K562 (cell line): ENCODE data around the gene SLC39A5. TPM values are rescaled to one million over a fixed set of nuclear protein-coding genes. Genes with fewer than 3 reads are reported as not detected.
A peak's percentile ranks its signal among the peaks of the same experiment; 100 is the strongest.

Experiments
- CTCF ChIP-seq, 3 experiments: IDR thresholded peaks in 2 of 3; conservative IDR thresholded peaks in 1 of 3; 2 replicates each; pipeline ENCODE4 v1.5.1; 2011 to 2012; ENCODE audit warnings: low read length in 3 of 3, mild to moderate bottlenecking in 3 of 3, control low read depth in 2 of 3, improper control_type of control experiment in 1 of 3, inconsistent platforms in 1 of 3, low read depth in 1 of 3, mixed read lengths in 1 of 3, moderate library complexity in 1 of 3; ENCODE audit not compliant: insufficient read depth in 2 of 3
- ETV1 ChIP-seq: fragments of 450-650 bp; conservative IDR thresholded peaks from 2 replicates; pipeline ENCODE4 v1.6.1; 2016; ENCODE audit warnings: missing genetic modification characterization, control low read depth, low read depth, missing compliant biosample characterization
- HMBOX1 ChIP-seq: sonication (generic); IDR thresholded peaks from 2 replicates; pipeline ENCODE4 v1.6.1; 2016
- KLF10 ChIP-seq: fragments of 250-450 bp; sonication (Bioruptor Pico); IDR thresholded peaks from 2 replicates; pipeline ENCODE4 v1.6.1; 2021; ENCODE audit warnings: matching md5 sums
- KLF6 ChIP-seq: fragments of 250-450 bp; sonication (Bioruptor Pico); IDR thresholded peaks from 2 replicates; pipeline ENCODE4 v1.4.0; 2020; ENCODE audit warnings: mild to moderate bottlenecking, moderate library complexity, borderline replicate concordance
- MEF2A ChIP-seq: IDR thresholded peaks from 2 replicates; pipeline ENCODE4 v1.6.1; 2011; ENCODE audit warnings: low read depth, mild to moderate bottlenecking, low read length, moderate library complexity; ENCODE audit not compliant: control insufficient read depth
- MTF1 ChIP-seq: fragments of 250-450 bp; sonication (Bioruptor Pico); IDR thresholded peaks from 2 replicates; pipeline ENCODE4 v1.9.0; 2021; ENCODE audit warnings: moderate library complexity, mild to moderate bottlenecking, inconsistent platforms, borderline replicate concordance
- NCOA2 ChIP-seq, 2 experiments: fragments of 450-650 bp; IDR thresholded peaks; 2 replicates each; pipeline ENCODE4 v1.6.1; 2018; ENCODE audit warnings: mild to moderate bottlenecking in 2 of 2, moderate library complexity in 1 of 2; ENCODE audit not compliant: partially characterized antibody in 2 of 2
- OTX1 ChIP-seq: fragments of 450-650 bp; formaldehyde crosslinking; IDR thresholded peaks from 2 replicates; pipeline ENCODE4 v1.4.0; 2022; ENCODE audit warnings: mild to moderate bottlenecking
- RBBP5 ChIP-seq: fragments of 200-600 bp; sonication (generic); IDR thresholded peaks from 2 replicates; pipeline ENCODE4 v1.6.1; 2012; ENCODE audit warnings: borderline replicate concordance, mild to moderate bottlenecking, low read length, control low read depth, inconsistent platforms; ENCODE audit not compliant: insufficient read depth, poor library complexity, severe bottlenecking
- SUPT5H ChIP-seq: fragments of 450-650 bp; IDR thresholded peaks from 2 replicates; pipeline ENCODE4 v1.6.1; 2016
- TBP ChIP-seq: optimal IDR thresholded peaks from 2 replicates; pipeline ENCODE3; 2011; ENCODE audit warnings: low read depth, low read length, improper control_type of control experiment
- ZFX ChIP-seq: sonication (generic); formaldehyde crosslinking; IDR thresholded peaks from 2 replicates; pipeline ENCODE4 v1.8.0; 2022; ENCODE audit warnings: mild to moderate bottlenecking, missing genetic modification reagents, moderate library complexity
- ZNF766 ChIP-seq: fragments of 200-800 bp; sonication (Bioruptor generic); conservative IDR thresholded peaks from 2 replicates; pipeline ENCODE4 v1.6.1; 2016; ENCODE audit warnings: missing genetic modification characterization, missing compliant biosample characterization
- polyA plus RNA-seq, 8 experiments: library from polyadenylated mRNA; depleted of rRNA in 4 of 8; stranded (reverse) in 5 of 8; unstranded in 3 of 8; fragments of >200 nt; fragmentation: Nextera tagmentation in 2 of 8; fragmentation: Illumina TruSeq in 1 of 8; extraction: Ambion mirVana in 2 of 8; extraction: Trizol in 1 of 8; gene quantifications; 2 replicates each; pipeline versions ENCODE4 v1.2.1 to v1.2.3, GENCODE V29; 2011 to 2014; ENCODE audit warnings: inconsistent platforms in 1 of 8, missing spikeins in 1 of 8
- total RNA-seq, 7 experiments: library from RNA; depleted of rRNA in 6 of 7; stranded (reverse); fragments of >200 nt in 6 of 7; fragmentation: Illumina TruSeq in 2 of 7; extraction: Trizol in 2 of 7; gene quantifications; 2 replicates each; pipeline versions ENCODE4 v1.2.1 to v1.2.3, GENCODE V29; 2011 to 2021; ENCODE audit warnings: low replicate concordance in 1 of 7
- TF ChIP-seq, protein P1 (sequence below): fragments of 450-650 bp; IDR thresholded peaks from 2 replicates; pipeline ENCODE4 v1.6.1; 2016; ENCODE audit warnings: low read depth

Gene SLC39A5
- total and polyA plus RNA-seq, 9 of the 15 experiments (the other 6 are each of a cell fraction or from before 2014, with no cell fraction given), result 0.08 to 0.10 TPM; not detected in 7

- TF ChIP-seq, protein P1, sequence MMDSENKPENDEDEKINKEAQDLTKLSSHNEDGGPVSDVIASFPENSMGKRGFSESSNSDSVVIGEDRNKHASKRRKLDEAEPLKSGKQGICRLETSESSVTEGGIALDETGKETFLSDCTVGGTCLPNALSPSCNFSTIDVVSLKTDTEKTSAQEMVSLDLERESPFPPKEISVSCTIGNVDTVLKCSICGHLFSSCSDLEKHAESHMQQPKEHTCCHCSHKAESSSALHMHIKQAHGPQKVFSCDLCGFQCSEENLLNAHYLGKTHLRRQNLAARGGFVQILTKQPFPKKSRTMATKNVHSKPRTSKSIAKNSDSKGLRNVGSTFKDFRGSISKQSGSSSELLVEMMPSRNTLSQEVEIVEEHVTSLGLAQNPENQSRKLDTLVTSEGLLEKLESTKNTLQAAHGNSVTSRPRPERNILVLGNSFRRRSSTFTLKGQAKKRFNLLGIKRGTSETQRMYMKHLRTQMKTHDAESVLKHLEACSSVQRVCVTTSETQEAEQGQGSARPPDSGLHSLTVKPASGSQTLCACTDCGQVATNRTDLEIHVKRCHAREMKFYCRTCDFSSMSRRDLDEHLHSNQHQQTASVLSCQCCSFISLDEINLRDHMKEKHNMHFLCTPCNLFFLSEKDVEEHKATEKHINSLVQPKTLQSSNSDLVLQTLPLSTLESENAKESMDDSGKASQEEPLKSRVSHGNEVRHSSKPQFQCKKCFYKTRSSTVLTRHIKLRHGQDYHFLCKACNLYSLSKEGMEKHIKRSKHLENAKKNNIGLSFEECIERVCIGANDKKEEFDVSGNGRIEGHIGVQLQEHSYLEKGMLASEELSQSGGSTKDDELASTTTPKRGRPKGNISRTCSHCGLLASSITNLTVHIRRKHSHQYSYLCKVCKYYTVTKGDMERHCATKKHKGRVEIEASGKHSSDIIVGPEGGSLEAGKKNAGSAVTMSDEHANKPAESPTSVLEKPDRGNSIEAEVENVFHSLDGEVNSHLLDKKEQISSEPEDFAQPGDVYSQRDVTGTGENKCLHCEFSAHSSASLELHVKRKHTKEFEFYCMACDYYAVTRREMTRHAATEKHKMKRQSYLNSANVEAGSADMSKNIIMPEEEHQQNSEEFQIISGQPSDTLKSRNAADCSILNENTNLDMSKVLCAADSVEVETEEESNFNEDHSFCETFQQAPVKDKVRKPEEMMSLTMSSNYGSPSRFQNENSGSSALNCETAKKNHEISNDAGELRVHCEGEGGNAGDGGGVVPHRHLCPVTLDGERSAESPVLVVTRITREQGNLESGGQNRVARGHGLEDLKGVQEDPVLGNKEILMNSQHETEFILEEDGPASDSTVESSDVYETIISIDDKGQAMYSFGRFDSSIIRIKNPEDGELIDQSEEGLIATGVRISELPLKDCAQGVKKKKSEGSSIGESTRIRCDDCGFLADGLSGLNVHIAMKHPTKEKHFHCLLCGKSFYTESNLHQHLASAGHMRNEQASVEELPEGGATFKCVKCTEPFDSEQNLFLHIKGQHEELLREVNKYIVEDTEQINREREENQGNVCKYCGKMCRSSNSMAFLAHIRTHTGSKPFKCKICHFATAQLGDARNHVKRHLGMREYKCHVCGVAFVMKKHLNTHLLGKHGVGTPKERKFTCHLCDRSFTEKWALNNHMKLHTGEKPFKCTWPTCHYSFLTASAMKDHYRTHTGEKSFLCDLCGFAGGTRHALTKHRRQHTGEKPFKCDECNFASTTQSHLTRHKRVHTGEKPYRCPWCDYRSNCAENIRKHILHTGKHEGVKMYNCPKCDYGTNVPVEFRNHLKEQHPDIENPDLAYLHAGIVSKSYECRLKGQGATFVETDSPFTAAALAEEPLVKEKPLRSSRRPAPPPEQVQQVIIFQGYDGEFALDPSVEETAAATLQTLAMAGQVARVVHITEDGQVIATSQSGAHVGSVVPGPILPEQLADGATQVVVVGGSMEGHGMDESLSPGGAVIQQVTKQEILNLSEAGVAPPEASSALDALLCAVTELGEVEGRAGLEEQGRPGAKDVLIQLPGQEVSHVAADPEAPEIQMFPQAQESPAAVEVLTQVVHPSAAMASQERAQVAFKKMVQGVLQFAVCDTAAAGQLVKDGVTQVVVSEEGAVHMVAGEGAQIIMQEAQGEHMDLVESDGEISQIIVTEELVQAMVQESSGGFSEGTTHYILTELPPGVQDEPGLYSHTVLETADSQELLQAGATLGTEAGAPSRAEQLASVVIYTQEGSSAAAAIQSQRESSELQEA, result no peak
- no peak for TF ChIP-seq KLF6
- TF ChIP-seq ETV1 (tag), result peak; percentile 73
- TF ChIP-seq CTCF (IDR thresholded peaks at IDR 0.05 in 2 of 3, conservative IDR thresholded peaks at IDR 0.05 in 1 of 3; ENCODE audit: insufficient read depth in 2 of 3, low read depth in 1 of 3, low read length in 3 of 3), result peak; percentile 64 to 79 (median 64)
- peak; percentile 79 for TF ChIP-seq SUPT5H
- TF ChIP-seq ZFX (CRISPR knock-in tag), result peak; percentile 86
- peak; percentile 75 for TF ChIP-seq OTX1 (CRISPR knock-in tag)
- peak; percentile 40 for TF ChIP-seq RBBP5
- TF ChIP-seq NCOA2 (IDR thresholded peaks at IDR 0.05; ENCODE audit: partially characterized antibody in 2 of 2), result no peak
- TF ChIP-seq TBP, result peak; percentile 59
- no peak for TF ChIP-seq KLF10
- no peak for TF ChIP-seq HMBOX1
- TF ChIP-seq MTF1 (CRISPR knock-in tag), result no peak
- no peak for TF ChIP-seq MEF2A
- 0 out of 2 replicates have a peak, but pooled peaks have one; percentile 3 for TF ChIP-seq ZNF766
Measured at GRCh38 chr12:56266693-56267442, 37.0 kb downstream of the SLC39A5 start, which contains the start of gene COQ10A (continued).
